Colonic mucosa (tissue), 4 donors: ENCODE measurements around the gene TNIK. TPM values are rescaled to one million over a fixed set of nuclear protein-coding genes. Genes with fewer than 3 reads are reported as not detected.

ENCODE experiments used
- DNase-seq: peaks from one replicate; pipeline ENCODE4 v3.0.0-alpha.2; 2020
- H3K27ac ChIP-seq: fragments of 200-600 bp; one replicate; pipeline ENCODE4 v1.8.0; 2021
- H3K27me3 ChIP-seq: fragments of 200-600 bp; one replicate; pipeline ENCODE4 v1.8.0; 2021
- H3K36me3 ChIP-seq: fragments of 200-600 bp; one replicate; pipeline ENCODE4 v1.8.0; 2021
- H3K4me1 ChIP-seq: fragments of 200-600 bp; one replicate; pipeline ENCODE4 v1.8.0; 2021; ENCODE audit warnings: mild to moderate bottlenecking
- H3K4me3 ChIP-seq: fragments of 200-600 bp; one replicate; pipeline ENCODE4 v1.8.0; 2021
- H3K9ac ChIP-seq, 2 donors: one replicate each; pipeline ENCODE4 v1.7.0; 2013; ENCODE audit warnings: control low read depth in 2 of 2, low read depth in 2 of 2, low read length in 2 of 2
- H3K9me3 ChIP-seq: fragments of 200-600 bp; one replicate; pipeline ENCODE4 v1.8.0; 2021
- CTCF ChIP-seq: fragments of 200-600 bp; IDR thresholded peaks from one replicate; pipeline ENCODE4 v1.8.0; 2022; ENCODE audit warnings: antibody characterized with exemption, mild to moderate bottlenecking
- intact Hi-C: fragments of 100-400 bp; cut with DNase I; formaldehyde crosslinking; loops from one replicate; pipeline ENCODE4 v1.14.1; 2022
- total RNA-seq, 2 donors: library from RNA; stranded (reverse); fragmentation: NEBNext Ultra II Directional in 1 of 2; extraction: Animal tissue kit (Norgen Biotek cat#: 25700) in 1 of 2; gene quantifications; one replicate each; pipeline ENCODE4 v1.2.1, GENCODE V29; 2021
- donor health status: healthy.
- donor health status: DM: no; HTN: no; CAD: no.
- donor health status: DM: no; HTN: no; CAD: no.

TNIK gene
- total RNA-seq, 2 donors from 2014 or later: 19.9 to 30.9 TPM

GRCh38 chr3:171380711-171381425 is 79.3 kb downstream of the TNIK start:
- Histone ChIP-seq H3K27ac (no peak overlapping the region), H3K9ac (no peak overlapping the region), H3K9me3 (no peaks in the 10 kb centered on the region), H3K36me3 (no peaks in the 10 kb centered on the region), H3K27me3 (no peaks in the 10 kb centered on the region), H3K4me1 (no peaks in the 10 kb centered on the region), H3K4me3 (no peak overlapping the region)
- DNase-seq: no peak
- TF ChIP-seq CTCF: no peak
- intact Hi-C loops: no loop called here

- no peak overlapping the region for H3K9ac ChIP-seq
- no peaks in the 10 kb centered on the region for H3K27me3 ChIP-seq
- TF ChIP-seq CTCF: no peak
- H3K4me1 ChIP-seq: no peaks in the 10 kb centered on the region
- intact Hi-C loops: no loop called here
- H3K27ac ChIP-seq: no peak overlapping the region
- DNase-seq: no peak
- no peak overlapping the region for H3K4me3 ChIP-seq
- no peaks in the 10 kb centered on the region for H3K9me3 ChIP-seq
- H3K36me3 ChIP-seq: no peaks in the 10 kb centered on the region
Observed at GRCh38 chr3:171379961-171380483, 80.2 kb downstream of the TNIK start.

- no peaks in the 10 kb centered on the region for H3K36me3 ChIP-seq
- H3K4me3 ChIP-seq: no peak overlapping the region
- H3K4me1 ChIP-seq: no peaks in the 10 kb centered on the region
- no peaks in the 10 kb centered on the region for H3K27me3 ChIP-seq
- H3K27ac ChIP-seq: no peak overlapping the region
- no peak overlapping the region for H3K9ac ChIP-seq
- TF ChIP-seq CTCF: no peak
- DNase-seq: no peak
- H3K9me3 ChIP-seq: no peaks in the 10 kb centered on the region
- intact Hi-C loops: no loop called here
Observed at GRCh38 chr3:171379281-171379680, 80.9 kb downstream of the TNIK start.

- no peaks in the 10 kb centered on the region for H3K4me1 ChIP-seq
- H3K9ac ChIP-seq: no peak overlapping the region
- H3K27ac ChIP-seq: no peak overlapping the region
- no peak overlapping the region for H3K4me3 ChIP-seq
- H3K36me3 ChIP-seq: no peaks in the 10 kb centered on the region
- TF ChIP-seq CTCF: no peak
- no peak for DNase-seq
- H3K9me3 ChIP-seq: no peaks in the 10 kb centered on the region
- intact Hi-C loops: no loop called here
- no peaks in the 10 kb centered on the region for H3K27me3 ChIP-seq
Observed at GRCh38 chr3:171378586-171378985, 81.6 kb downstream of the TNIK start.

- H3K27ac ChIP-seq: no peak overlapping the region
- no peak for TF ChIP-seq CTCF
- no peaks in the 10 kb centered on the region for H3K27me3 ChIP-seq
- H3K4me1 ChIP-seq: no peaks in the 10 kb centered on the region
- H3K4me3 ChIP-seq: no peak overlapping the region
- no peak for DNase-seq
- no peak overlapping the region for H3K9ac ChIP-seq
- intact Hi-C loops: no loop called here
- H3K9me3 ChIP-seq: no peaks in the 10 kb centered on the region
- H3K36me3 ChIP-seq: no peaks in the 10 kb centered on the region
Observed at GRCh38 chr3:171377859-171378258, 82.3 kb downstream of the TNIK start.
